22Rv1 (cell line): ENCODE data around the gene SCUBE3.

Experiments used
- ZFX ChIP-seq: fragments of 450-650 bp; IDR thresholded peaks from 2 replicates; pipeline ENCODE4 v1.6.1; 2017; ENCODE audit warnings: antibody characterized with exemption, borderline replicate concordance
- TF ChIP-seq, protein P1 (sequence below): fragments of 450-650 bp; IDR thresholded peaks from 2 replicates; pipeline ENCODE4 v1.5.1; 2017; ENCODE audit warnings: mild to moderate bottlenecking

DNA sequence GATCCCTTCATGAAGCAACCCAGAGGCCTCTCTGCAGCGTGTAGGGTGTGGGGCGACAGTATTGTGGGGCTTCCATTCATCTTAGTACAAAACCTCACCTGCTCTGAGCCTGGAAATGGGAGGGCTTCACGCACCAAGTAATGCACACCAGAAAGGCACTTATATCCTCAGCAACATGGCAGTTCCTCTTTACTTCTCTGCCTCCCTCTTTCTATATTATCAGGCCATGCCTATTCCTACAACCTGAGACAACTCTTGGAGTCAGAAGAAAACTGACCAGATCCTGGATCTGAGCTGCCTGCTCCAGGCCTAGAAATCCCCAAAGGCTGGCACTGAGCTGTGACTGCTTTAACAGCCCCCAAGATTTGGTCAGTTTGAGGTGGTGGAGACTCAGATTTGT lies 38.2 kb downstream of the SCUBE3 start:
- TF ChIP-seq, protein P1, sequence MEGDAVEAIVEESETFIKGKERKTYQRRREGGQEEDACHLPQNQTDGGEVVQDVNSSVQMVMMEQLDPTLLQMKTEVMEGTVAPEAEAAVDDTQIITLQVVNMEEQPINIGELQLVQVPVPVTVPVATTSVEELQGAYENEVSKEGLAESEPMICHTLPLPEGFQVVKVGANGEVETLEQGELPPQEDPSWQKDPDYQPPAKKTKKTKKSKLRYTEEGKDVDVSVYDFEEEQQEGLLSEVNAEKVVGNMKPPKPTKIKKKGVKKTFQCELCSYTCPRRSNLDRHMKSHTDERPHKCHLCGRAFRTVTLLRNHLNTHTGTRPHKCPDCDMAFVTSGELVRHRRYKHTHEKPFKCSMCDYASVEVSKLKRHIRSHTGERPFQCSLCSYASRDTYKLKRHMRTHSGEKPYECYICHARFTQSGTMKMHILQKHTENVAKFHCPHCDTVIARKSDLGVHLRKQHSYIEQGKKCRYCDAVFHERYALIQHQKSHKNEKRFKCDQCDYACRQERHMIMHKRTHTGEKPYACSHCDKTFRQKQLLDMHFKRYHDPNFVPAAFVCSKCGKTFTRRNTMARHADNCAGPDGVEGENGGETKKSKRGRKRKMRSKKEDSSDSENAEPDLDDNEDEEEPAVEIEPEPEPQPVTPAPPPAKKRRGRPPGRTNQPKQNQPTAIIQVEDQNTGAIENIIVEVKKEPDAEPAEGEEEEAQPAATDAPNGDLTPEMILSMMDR: no peak
- no peak for TF ChIP-seq ZFX
